GM10248 (cell line): ENCODE measurements around the gene MMAB.

Source experiments
- CTCF ChIA-PET: fragments of 300-600 bp; sonication (Branson Sonifier 250); formaldehyde crosslinking; extraction: SDS; loops from one replicate; lab custom pipeline; 2021; ENCODE audit warnings: antibody characterized with exemption; lab: Yijun Ruan, JAX
- POLR2A ChIA-PET: fragments of 350-650 bp; sonication (Branson Sonifier 250); formaldehyde crosslinking; extraction: SDS; loops from one replicate; lab custom pipeline; 2020; ENCODE audit warnings: antibody characterized with exemption; lab: Yijun Ruan, JAX
- DNase-seq: peaks from one replicate; pipeline ENCODE4 v3.0.0; 2012; ENCODE audit errors: extremely low spot score
- TF ChIP-seq, protein P1 (sequence below): IDR thresholded peaks from 2 replicates; pipeline ENCODE4 v1.5.1; 2012; ENCODE audit warnings: mild to moderate bottlenecking, low read depth; ENCODE audit errors: extremely low read depth, missing control alignments, control extremely low read depth

Gene MMAB

DNA sequence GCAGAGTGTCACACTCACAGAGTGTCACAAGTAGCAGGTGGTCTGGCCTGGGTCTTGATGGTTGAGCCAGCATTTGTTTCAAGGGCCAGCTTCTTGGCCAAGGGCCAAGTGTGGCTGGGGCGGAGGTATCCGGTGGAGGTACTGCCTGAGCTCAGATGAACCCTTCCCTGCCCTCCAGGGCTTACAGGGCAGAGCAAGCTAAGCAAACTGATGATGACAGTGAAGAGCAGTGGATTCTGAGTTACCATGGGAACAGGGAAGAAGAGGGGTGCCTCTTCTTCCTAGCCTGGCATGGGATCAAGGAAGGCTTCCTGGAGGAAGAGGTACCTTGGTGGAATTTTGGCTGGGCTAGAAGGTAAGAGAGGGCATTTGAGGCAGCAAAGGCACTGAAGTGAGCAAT, 36.0 kb upstream of the MMAB start:
- TF ChIP-seq, protein P1, sequence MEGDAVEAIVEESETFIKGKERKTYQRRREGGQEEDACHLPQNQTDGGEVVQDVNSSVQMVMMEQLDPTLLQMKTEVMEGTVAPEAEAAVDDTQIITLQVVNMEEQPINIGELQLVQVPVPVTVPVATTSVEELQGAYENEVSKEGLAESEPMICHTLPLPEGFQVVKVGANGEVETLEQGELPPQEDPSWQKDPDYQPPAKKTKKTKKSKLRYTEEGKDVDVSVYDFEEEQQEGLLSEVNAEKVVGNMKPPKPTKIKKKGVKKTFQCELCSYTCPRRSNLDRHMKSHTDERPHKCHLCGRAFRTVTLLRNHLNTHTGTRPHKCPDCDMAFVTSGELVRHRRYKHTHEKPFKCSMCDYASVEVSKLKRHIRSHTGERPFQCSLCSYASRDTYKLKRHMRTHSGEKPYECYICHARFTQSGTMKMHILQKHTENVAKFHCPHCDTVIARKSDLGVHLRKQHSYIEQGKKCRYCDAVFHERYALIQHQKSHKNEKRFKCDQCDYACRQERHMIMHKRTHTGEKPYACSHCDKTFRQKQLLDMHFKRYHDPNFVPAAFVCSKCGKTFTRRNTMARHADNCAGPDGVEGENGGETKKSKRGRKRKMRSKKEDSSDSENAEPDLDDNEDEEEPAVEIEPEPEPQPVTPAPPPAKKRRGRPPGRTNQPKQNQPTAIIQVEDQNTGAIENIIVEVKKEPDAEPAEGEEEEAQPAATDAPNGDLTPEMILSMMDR = no peak
- no peak for DNase-seq
- CTCF ChIA-PET = interaction anchor here (0.7 to 7.1 kb wide), 2 partner anchors 8 to 11 kb away, joined by 3 to 41 read pairs; no protein-coding TSS in a partner anchor
- POLR2A ChIA-PET = no interaction called here

DNA sequence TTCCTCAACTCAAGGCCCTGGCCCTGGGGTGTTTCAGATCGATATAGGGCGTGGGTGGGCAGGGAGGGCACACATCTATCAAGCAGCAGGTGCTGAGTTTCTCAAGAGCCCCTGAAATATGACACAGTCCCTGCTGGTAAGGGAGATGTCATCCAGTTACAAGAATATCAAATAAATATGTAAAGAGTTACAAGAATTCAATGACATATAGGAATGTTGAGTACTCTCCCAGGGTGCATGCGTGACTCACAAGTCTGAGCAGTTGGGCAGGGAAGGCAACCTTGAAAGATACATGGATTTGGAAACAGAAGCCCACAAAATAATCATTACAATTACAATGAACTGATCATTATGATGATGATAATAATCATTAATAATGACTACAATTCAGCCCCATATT, 35.5 kb upstream of the MMAB start:
- TF ChIP-seq, protein P1 = no peak
- ChIA-PET POLR2A (no interaction called here), CTCF (interaction anchor here (7.1 kb wide), 1 partner anchor 11 kb away, joined by 41 read pairs; no protein-coding TSS in a partner anchor)
- no peak for DNase-seq

DNA sequence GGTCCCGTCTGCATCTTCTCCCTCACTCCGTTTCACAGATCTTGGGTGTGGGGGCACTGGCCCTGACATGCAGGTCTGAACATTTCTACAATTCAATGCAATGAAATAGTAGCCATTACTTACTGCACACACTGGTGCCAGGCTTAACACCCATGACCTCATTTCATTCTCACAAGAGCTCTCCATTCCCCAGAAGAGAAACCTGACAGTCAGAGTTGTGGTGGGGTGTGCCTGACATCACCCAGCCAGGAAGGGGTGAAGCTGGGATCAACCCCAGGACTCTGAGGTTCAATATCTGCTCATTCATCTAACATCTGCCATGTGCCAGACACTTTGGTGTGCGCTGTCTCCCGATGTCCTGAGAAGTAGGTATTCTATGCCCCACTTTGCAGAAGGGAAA, 35.0 kb upstream of the MMAB start:
- DNase-seq = no peak
- ChIA-PET CTCF (interaction anchor here (7.1 kb wide), 1 partner anchor 10 kb away, joined by 41 read pairs; no protein-coding TSS in a partner anchor), POLR2A (no interaction called here)
- TF ChIP-seq, protein P1 = no peak

DNA sequence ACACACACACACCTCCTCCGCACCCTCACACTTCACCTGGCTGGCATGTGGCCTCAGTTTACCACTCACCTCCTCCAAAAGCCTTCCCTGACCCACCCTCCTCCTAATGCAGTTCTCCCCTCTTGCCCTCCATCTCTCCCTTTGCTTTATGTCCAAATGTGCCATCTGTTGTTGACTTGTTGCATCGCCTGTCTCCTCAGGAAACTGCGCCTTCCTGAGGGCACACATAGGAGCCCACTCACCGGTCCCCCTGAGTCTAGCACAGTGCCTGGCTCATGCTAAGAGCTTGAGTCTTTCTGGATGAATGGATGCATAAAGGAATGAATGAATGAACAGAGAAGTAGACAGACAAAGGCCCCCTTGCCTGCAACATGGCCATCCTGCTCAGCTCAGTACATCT, 34.3 kb upstream of the MMAB start:
- ChIA-PET POLR2A (no interaction called here), CTCF (interaction anchor here (7.1 kb wide), 1 partner anchor 9 kb away, joined by 41 read pairs; no protein-coding TSS in a partner anchor)
- DNase-seq = no peak
- TF ChIP-seq, protein P1 = no peak

DNA sequence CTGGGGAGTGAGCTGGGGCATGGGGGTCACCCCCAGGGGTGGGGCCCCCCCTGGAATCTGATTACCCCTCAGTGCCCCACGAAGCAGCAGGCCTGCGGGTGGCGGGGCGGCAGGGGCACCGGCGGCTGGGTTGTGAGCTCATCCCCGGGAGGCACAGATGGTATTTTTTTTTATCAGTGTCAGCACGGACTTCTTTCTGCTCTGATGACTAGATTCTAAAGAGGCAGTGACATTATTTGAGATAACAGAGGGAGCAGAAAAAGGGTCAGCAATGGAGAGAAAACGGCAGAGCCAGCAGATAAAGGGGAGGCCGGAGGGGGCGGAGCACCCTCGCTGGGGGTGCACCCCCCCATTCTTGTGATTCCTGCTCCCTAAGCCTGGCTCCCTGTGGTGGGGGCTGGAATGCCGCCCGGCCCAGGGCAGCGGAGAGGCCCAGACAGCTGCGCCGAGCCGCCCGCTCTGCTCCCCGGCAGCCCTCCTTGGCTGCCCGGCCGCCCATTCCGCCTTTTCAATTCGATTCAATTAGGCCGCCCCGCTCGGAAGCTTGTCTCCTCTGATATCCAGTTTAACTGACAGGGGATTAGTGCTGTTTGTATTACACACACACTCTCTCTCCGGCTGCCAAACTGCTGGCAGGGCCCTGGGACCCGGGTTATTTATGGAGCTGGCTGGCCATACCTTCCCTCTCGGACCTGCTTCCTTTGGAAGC, 33.2 kb upstream of the MMAB start:
- POLR2A ChIA-PET = no interaction called here
- TF ChIP-seq, protein P1 = no peak
- DNase-seq = no peak
- CTCF ChIA-PET = interaction anchor here (1.8 kb wide), 1 partner anchor 9 kb away, joined by 7 read pairs; no protein-coding TSS in a partner anchor

DNA sequence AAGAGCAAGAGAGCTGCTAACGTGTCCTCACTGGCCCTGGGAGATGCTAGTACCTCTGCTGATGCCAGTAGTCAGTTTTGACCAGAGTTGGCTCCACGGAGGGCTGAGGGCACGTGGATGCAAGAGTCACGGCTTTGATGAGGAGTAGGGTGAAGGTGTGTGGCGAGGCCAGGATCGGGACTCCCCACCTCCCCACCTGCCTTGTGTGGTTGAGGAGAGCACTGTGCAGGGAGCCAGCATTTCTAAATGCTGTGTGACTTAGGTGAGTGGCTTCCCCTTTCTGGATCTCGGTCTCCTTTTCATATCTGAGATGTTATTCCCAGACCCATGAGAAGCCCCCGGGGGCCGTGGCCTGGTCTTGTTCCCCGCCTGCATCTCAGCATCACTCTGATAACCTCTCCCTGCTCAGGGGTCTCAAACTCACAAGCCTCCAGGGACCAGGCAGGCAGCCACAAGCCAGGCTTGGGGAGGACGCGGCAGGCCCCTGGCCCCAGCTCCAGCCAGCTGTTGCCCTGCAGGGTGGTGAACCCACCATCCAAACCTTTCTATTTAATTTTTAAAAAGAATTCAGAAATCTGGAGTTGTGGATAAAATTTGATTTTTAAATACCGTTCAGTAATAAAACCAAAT, 32.4 kb upstream of the MMAB start:
- no peak for DNase-seq
- ChIA-PET POLR2A (no interaction called here), CTCF (interaction anchor here (1.8 to 2.4 kb wide), 2 partner anchors 8 to 9 kb away, joined by 7 read pairs; no protein-coding TSS in a partner anchor)
- TF ChIP-seq, protein P1 = no peak
